Adrenal gland (tissue), 12 donors: ENCODE data around the gene PEX14. TPM values are rescaled to one million over a fixed set of nuclear protein-coding genes. Genes with fewer than 3 reads are reported as not detected.

Source experiments
- DNase-seq, 7 donors: peaks; one replicate each; pipeline ENCODE4 v3.0.0-alpha.2; 2019 to 2020
- H3K27ac ChIP-seq, 5 donors: fragments of 200-600 bp; sonication (generic) in 4 of 5; 1 replicate in 3 of 5; 2 replicates in 2 of 5; pipeline versions ENCODE4 v1.5.1 to v1.8.0; 2016 to 2020; ENCODE audit warnings: mild to moderate bottlenecking in 1 of 5
- H3K27me3 ChIP-seq: fragments of 200-600 bp; 2 replicates; pipeline ENCODE4 v1.8.0; 2021
- H3K36me3 ChIP-seq, 2 donors: fragments of 200-600 bp; replicated peaks in 1 of 2; 1 replicate in 1 of 2; 2 replicates in 1 of 2; pipeline versions ENCODE4 v1.5.1 to v1.8.0; 2018 to 2022
- H3K4me1 ChIP-seq, 2 donors: fragments of 200-600 bp; replicated peaks in 1 of 2; 1 replicate in 1 of 2; 2 replicates in 1 of 2; pipeline versions ENCODE4 v1.5.1 to v1.8.0; 2018 to 2021
- H3K4me3 ChIP-seq, 4 donors: fragments of 200-600 bp; sonication (generic) in 3 of 4; one replicate each; pipeline ENCODE4 v1.5.1; 2016 to 2018
- H3K9me3 ChIP-seq, 3 donors: fragments of 200-600 bp; sonication (generic) in 1 of 3; replicated peaks in 1 of 3; 1 replicate in 2 of 3; 2 replicates in 1 of 3; pipeline versions ENCODE4 v1.5.1 to v1.8.0; 2016 to 2021
- CTCF ChIP-seq, 6 experiments: fragments of 450-650 bp in 4 of 6; fragments of 200-600 bp in 2 of 6; sonication (generic) in 1 of 6; IDR thresholded peaks; 1 replicate in 5 of 6; 2 replicates in 1 of 6; pipeline versions ENCODE4 v1.5.1 to v1.8.0; 2016 to 2021; ENCODE audit warnings: antibody characterized with exemption in 6 of 6, mild to moderate bottlenecking in 2 of 6, moderate library complexity in 1 of 6
- POLR2A ChIP-seq, 2 donors: fragments of 450-650 bp; IDR thresholded peaks; one replicate each; pipeline ENCODE4 v1.6.1; 2017; ENCODE audit warnings: antibody characterized with exemption in 2 of 2, mild to moderate bottlenecking in 2 of 2, moderate library complexity in 1 of 2
- WGBS, 4 donors: extraction: QIAGEN DNeasy Blood & Tissue Kit in 2 of 4; methylation state at CpG; one replicate each; pipeline versions ENCODE4 v1.1.5 to v1.1.7; 2013 to 2017; 5-methylcytosine and 5-hydroxymethylcytosine counted together
- intact Hi-C, 2 donors: fragments of 100-400 bp; cut with DNase I; formaldehyde crosslinking; loops; one replicate each; pipeline versions ENCODE4 v1.14.1 to v1.15.0; 2022 to 2023
- polyA plus RNA-seq, 3 donors: library from polyadenylated mRNA; stranded (reverse); fragments of 200-250 nt in 2 of 3; fragments of 350-450 nt in 1 of 3; fragmentation: Illumina TruSeq in 1 of 3; extraction: RNeasy Lipid Tissue Mini Kit (QIAGEN cat#74804) in 1 of 3; gene quantifications; one replicate each; pipeline ENCODE4 v1.2.3, GENCODE V29; 2013 to 2014
- total RNA-seq, 9 donors: library from RNA; depleted of rRNA in 4 of 9; stranded (reverse); fragments of >200 nt in 4 of 9; fragments of 120-200 nt in 1 of 9; fragmentation: NEBNext Ultra II Directional in 1 of 9; extraction: Animal tissue kit (Norgen Biotek cat#: 25700) in 1 of 9; gene quantifications; one replicate each; pipeline versions ENCODE4 v1.1.0 to v1.2.4, GENCODE V29; 2013 to 2023
- donor health status: healthy with polysubstance abuse.
- donor health status: Bipolar disorder and iron deficiency.
- donor health status: DM: yes; HTN: yes; CAD: no.
- donor health status: DM: no; HTN: no; CAD: no.
- donor health status: DM: no; HTN: no; CAD: no.
- donor health status: DM: yes; HTN: yes; CAD: no.

The PEX14 gene
- total and polyA plus RNA-seq, 12 donors: 9.7 to 23.9 (median 18.1) TPM

GRCh38 chr1:10475510-10475909 is 760 bp downstream of the PEX14 start:
- no peaks in the 10 kb centered on the region for H3K36me3 ChIP-seq
- peak overlapping the region; percentile 49 to 82 (median 65) for H3K4me3 ChIP-seq
- H3K9me3 ChIP-seq: no peaks in the 10 kb centered on the region
- H3K4me1 ChIP-seq: peaks cover 7 to 36% of the 10 kb centered on the region in 2 donors
- TF ChIP-seq POLR2A (IDR thresholded peaks at IDR 0.05) (no peak), CTCF (IDR thresholded peaks at IDR 0.05) (no peak)
- DNase-seq: no peak
- intact Hi-C loops: no loop called here
- H3K27me3 ChIP-seq: no peaks in the 10 kb centered on the region
- H3K27ac ChIP-seq: peak overlapping the region in 3 of 5 donors; percentile 27 to 88 (median 81)
- 0 to 5% (median 2%) methylated on average over 9 to 13 of the region's 13 CpGs for WGBS, 4 donors

- no peak overlapping the region for H3K27ac ChIP-seq
- H3K36me3 ChIP-seq: no peaks in the 10 kb centered on the region
- no peak overlapping the region for H3K4me3 ChIP-seq
- DNase-seq: no peak
- no peaks in the 10 kb centered on the region for H3K9me3 ChIP-seq
- 77 to 85% (median 80%) methylated on average over 8 of the region's 8 CpGs for whole genome bisulfite sequencing, 4 donors
- H3K27me3 ChIP-seq: no peaks in the 10 kb centered on the region
- TF ChIP-seq POLR2A (IDR thresholded peaks at IDR 0.05): no peak
- peaks cover 7 to 19% of the 10 kb centered on the region in 2 donors for H3K4me1 ChIP-seq
- intact Hi-C loops: no loop called here
These were observed 4.5 kb downstream of the PEX14 start for GRCh38 chr1:10479296-10479695.

- no peak overlapping the region for H3K4me3 ChIP-seq
- DNase-seq: no peak
- no peak for TF ChIP-seq CTCF (IDR thresholded peaks at IDR 0.05)
- no peak for TF ChIP-seq POLR2A (IDR thresholded peaks at IDR 0.05)
- H3K36me3 ChIP-seq: no peaks in the 10 kb centered on the region
- H3K27me3 ChIP-seq: no peaks in the 10 kb centered on the region
- intact Hi-C loops: no loop called here
- 83 to 96% (median 92%) methylated on average over 2 of the region's 2 CpGs for WGBS, 4 donors
- H3K9me3 ChIP-seq: no peaks in the 10 kb centered on the region
- peaks cover 5 to 13% of the 10 kb centered on the region in 2 donors for H3K4me1 ChIP-seq
- no peak overlapping the region for H3K27ac ChIP-seq
These were observed 5.9 kb downstream of the PEX14 start for GRCh38 chr1:10480614-10481013.

GRCh38 chr1:10484521-10484920 is 9.8 kb downstream of the PEX14 start:
- Histone ChIP-seq H3K4me3 (no peak overlapping the region), H3K4me1 (no peaks in the 10 kb centered on the region), H3K9me3 (no peaks in the 10 kb centered on the region), H3K36me3 (no peaks in the 10 kb centered on the region), H3K27me3 (no peaks in the 10 kb centered on the region), H3K27ac (peak overlapping the region in 1 of 5 donors; percentile 52)
- 75 to 89% (median 84%) methylated on average over 5 to 6 of the region's 6 CpGs for WGBS, 4 donors
- no peak for TF ChIP-seq POLR2A (IDR thresholded peaks at IDR 0.05)
- no peak for TF ChIP-seq CTCF (IDR thresholded peaks at IDR 0.05)
- intact Hi-C loops: no loop called here
- DNase-seq: peak in 2 of 7 donors; percentile 26 to 30
